ENCODE results near the gene KLRC1. TPM values are rescaled to one million over a fixed set of nuclear protein-coding genes. Genes with fewer than 3 reads are reported as not detected.

The KLRC1 gene
- total and polyA plus RNA-seq, 4 donors = 0.49 to 2.5 (median 1.2) TPM

GRCh38 chr12:10408842-10409241, 44.3 kb downstream of the KLRC1 start:
- no peaks in the 10 kb centered on the region for H3K9me3 ChIP-seq (ENCODE audit: control insufficient read depth in 4 of 4, insufficient read depth in 3 of 4, low read length in 3 of 4)
- no peak for ATAC-seq (ENCODE audit: insufficient read depth, low FRiP score)
- no peaks in the 10 kb centered on the region for H3K27me3 ChIP-seq (ENCODE audit: control insufficient read depth in 3 of 3, insufficient read depth in 3 of 3, low read length in 2 of 3)
- no peak overlapping the region for H3K27ac ChIP-seq (ENCODE audit: low read depth in 1 of 2, low read length in 1 of 2)
- TF ChIP-seq CTCF (IDR thresholded peaks at IDR 0.05; ENCODE audit: control extremely low read depth, extremely low read depth) = no peak
- H3K9ac ChIP-seq (ENCODE audit: insufficient read depth in 1 of 2, low read length in 2 of 2) = no peak overlapping the region
- H3K36me3 ChIP-seq (ENCODE audit: control insufficient read depth in 4 of 4, insufficient read depth in 4 of 4, low read length in 4 of 4) = no peaks in the 10 kb centered on the region
- WGBS, 2 donors = 44 to 71% methylated on average over 3 of the region's 3 CpGs
- no peaks in the 10 kb centered on the region for H3K4me1 ChIP-seq (ENCODE audit: control insufficient read depth in 5 of 5, insufficient read depth in 5 of 5, low read length in 5 of 5)
- DNase-seq = no peak
- no peak overlapping the region for H3K4me3 ChIP-seq

GRCh38 chr12:10406725-10407124, 46.5 kb downstream of the KLRC1 start:
- WGBS, 2 donors = 32 to 60% methylated on average over 4 of the region's 4 CpGs
- TF ChIP-seq CTCF (IDR thresholded peaks at IDR 0.05; ENCODE audit: control extremely low read depth, extremely low read depth) = no peak
- DNase-seq (peak in 2 of 3 donors; percentile 10 to 18), ATAC-seq (ENCODE audit: insufficient read depth, low FRiP score) (no peak)
- Histone ChIP-seq H3K9me3 (ENCODE audit: control insufficient read depth in 4 of 4, insufficient read depth in 3 of 4, low read length in 3 of 4) (no peaks in the 10 kb centered on the region), H3K36me3 (ENCODE audit: control insufficient read depth in 4 of 4, insufficient read depth in 4 of 4, low read length in 4 of 4) (no peaks in the 10 kb centered on the region), H3K9ac (ENCODE audit: insufficient read depth in 1 of 2, low read length in 2 of 2) (no peak overlapping the region), H3K4me1 (ENCODE audit: control insufficient read depth in 5 of 5, insufficient read depth in 5 of 5, low read length in 5 of 5) (no peaks in the 10 kb centered on the region), H3K27ac (ENCODE audit: low read depth in 1 of 2, low read length in 1 of 2) (no peak overlapping the region), H3K4me3 (no peak overlapping the region), H3K27me3 (ENCODE audit: control insufficient read depth in 3 of 3, insufficient read depth in 3 of 3, low read length in 2 of 3) (no peaks in the 10 kb centered on the region)

- H3K9me3 ChIP-seq (ENCODE audit: control insufficient read depth in 4 of 4, insufficient read depth in 3 of 4, low read length in 3 of 4) = no peaks in the 10 kb centered on the region
- H3K36me3 ChIP-seq (ENCODE audit: control insufficient read depth in 4 of 4, insufficient read depth in 4 of 4, low read length in 4 of 4) = no peaks in the 10 kb centered on the region
- H3K9ac ChIP-seq (ENCODE audit: insufficient read depth in 1 of 2, low read length in 2 of 2) = no peak overlapping the region
- no peak for TF ChIP-seq CTCF (IDR thresholded peaks at IDR 0.05; ENCODE audit: control extremely low read depth, extremely low read depth)
- H3K27me3 ChIP-seq (ENCODE audit: control insufficient read depth in 3 of 3, insufficient read depth in 3 of 3, low read length in 2 of 3) = no peaks in the 10 kb centered on the region
- ATAC-seq (ENCODE audit: insufficient read depth, low FRiP score) (no peak), DNase-seq (no peak)
- no peak overlapping the region for H3K27ac ChIP-seq (ENCODE audit: low read depth in 1 of 2, low read length in 1 of 2)
- no peaks in the 10 kb centered on the region for H3K4me1 ChIP-seq (ENCODE audit: control insufficient read depth in 5 of 5, insufficient read depth in 5 of 5, low read length in 5 of 5)
- WGBS, 2 donors = 92 to 94% methylated on average over 5 of the region's 5 CpGs
- no peak overlapping the region for H3K4me3 ChIP-seq
These were observed 47.9 kb downstream of the KLRC1 start for GRCh38 chr12:10405294-10405693.

GRCh38 chr12:10404798-10405197, 48.4 kb downstream of the KLRC1 start:
- Histone ChIP-seq H3K27me3 (ENCODE audit: control insufficient read depth in 3 of 3, insufficient read depth in 3 of 3, low read length in 2 of 3) (no peaks in the 10 kb centered on the region), H3K9me3 (ENCODE audit: control insufficient read depth in 4 of 4, insufficient read depth in 3 of 4, low read length in 3 of 4) (no peaks in the 10 kb centered on the region), H3K9ac (ENCODE audit: insufficient read depth in 1 of 2, low read length in 2 of 2) (no peak overlapping the region), H3K27ac (ENCODE audit: low read depth in 1 of 2, low read length in 1 of 2) (no peak overlapping the region), H3K36me3 (ENCODE audit: control insufficient read depth in 4 of 4, insufficient read depth in 4 of 4, low read length in 4 of 4) (no peaks in the 10 kb centered on the region), H3K4me1 (ENCODE audit: control insufficient read depth in 5 of 5, insufficient read depth in 5 of 5, low read length in 5 of 5) (no peaks in the 10 kb centered on the region), H3K4me3 (no peak overlapping the region)
- DNase-seq (no peak), ATAC-seq (ENCODE audit: insufficient read depth, low FRiP score) (no peak)
- no peak for TF ChIP-seq CTCF (IDR thresholded peaks at IDR 0.05; ENCODE audit: control extremely low read depth, extremely low read depth)
